ENCODE data around the gene TRPC6. TPM values are rescaled to one million over a fixed set of nuclear protein-coding genes. Genes with fewer than 3 reads are reported as not detected.

Gene TRPC6
- total RNA-seq: not detected in 2 replicates
- long read RNA-seq: 0 reads

DNA sequence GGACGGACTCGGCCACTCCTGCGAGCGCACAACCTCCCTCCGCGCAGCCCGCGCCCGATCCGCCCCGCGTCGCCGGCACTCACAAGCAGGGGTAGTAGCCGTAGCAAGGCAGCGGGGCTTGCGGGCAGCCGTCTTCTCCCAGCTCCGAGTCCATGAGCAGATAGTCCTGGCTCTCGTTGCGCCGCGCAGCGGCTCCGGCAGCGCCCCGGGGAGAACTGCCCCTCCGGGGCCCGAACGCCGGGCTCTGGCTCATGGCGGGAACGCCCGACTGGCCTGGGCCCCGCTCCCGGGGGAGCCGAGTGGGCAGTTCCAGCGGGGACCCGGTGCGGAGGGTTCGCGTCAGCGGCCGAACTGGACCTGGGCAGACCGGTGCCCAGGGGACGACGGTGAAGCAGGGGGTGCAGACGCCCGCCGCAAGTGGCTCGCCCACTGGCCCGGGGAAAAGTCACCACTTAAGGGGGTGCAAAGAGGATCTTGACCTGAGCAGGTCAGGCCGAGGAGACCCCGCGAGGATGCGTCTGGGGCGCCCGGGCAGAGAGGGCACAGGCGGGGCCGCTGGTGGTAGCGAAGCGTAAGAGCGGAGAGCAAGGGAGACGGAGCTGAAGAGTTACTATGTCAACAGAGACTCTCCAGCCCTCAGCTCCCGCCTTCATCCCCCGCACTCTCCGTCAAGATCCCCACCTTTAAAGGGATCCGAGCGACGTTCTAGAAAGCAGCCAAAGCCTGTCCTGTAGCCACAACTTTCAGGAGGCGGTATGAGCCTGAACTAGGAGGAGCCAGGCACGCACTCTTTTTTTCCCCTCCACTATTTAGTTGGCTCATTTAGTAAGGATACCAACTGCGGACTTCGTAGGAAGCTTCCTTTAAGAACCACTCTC is at the start of gene TRPC6:
TSS of gene TRPC6 (minus strand) at position 757 of the 878 bp plus-strand sequence. CDS start at position 253, 504 bp downstream.
- H3K27me3 Mint-ChIP-seq (ENCODE audit: low read depth): peaks cover 79% of the 10 kb centered on the region
- peak; percentile 14 for DNase-seq (ENCODE audit: low read depth, low spot score)
- H3K4me3 Mint-ChIP-seq: peak within 1 kb of the TSS; percentile 85
- H3K27ac Mint-ChIP-seq (ENCODE audit: unreplicated experiment): no peak within 1 kb of the TSS
- H3K9me3 Mint-ChIP-seq: peaks cover 7% of the 10 kb centered on the region
- H3K4me1 Mint-ChIP-seq: peaks cover 11% of the 10 kb centered on the region
- no peak for TF ChIP-seq CTCF (conservative IDR thresholded peaks at IDR 0.05)
- H3K36me3 Mint-ChIP-seq (ENCODE audit: low read depth): peaks cover 5% of the 10 kb centered on the region

DNA sequence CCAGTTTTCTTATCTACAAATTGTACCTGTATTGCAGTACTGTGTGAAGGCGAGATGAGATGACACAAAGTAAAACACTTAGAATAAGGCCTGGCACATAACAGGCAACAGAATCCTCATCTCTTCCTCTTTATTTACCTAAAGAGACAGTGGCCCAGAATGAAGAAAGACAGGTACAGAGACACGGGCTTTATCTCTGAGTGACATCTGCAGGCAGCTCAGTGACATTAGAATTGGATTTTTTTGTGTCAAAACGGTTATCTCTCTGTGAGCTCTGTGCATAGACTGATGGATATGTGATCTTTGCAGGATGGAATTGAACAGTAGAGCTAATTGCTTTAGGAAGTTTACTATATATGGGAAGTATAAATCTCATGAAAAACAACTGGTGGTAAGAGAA is 36.2 kb upstream of the TRPC6 start:
- H3K4me1 Mint-ChIP-seq: no peaks in the 10 kb centered on the region
- H3K4me3 Mint-ChIP-seq: no peak overlapping the region
- H3K9me3 Mint-ChIP-seq: no peaks in the 10 kb centered on the region
- peaks cover 3% of the 10 kb centered on the region for H3K27me3 Mint-ChIP-seq (ENCODE audit: low read depth)
- DNase-seq (ENCODE audit: low read depth, low spot score): no peak
- no peaks in the 10 kb centered on the region for H3K36me3 Mint-ChIP-seq (ENCODE audit: low read depth)
- H3K27ac Mint-ChIP-seq (ENCODE audit: unreplicated experiment): no peak overlapping the region
- TF ChIP-seq CTCF (conservative IDR thresholded peaks at IDR 0.05): no peak

DNA sequence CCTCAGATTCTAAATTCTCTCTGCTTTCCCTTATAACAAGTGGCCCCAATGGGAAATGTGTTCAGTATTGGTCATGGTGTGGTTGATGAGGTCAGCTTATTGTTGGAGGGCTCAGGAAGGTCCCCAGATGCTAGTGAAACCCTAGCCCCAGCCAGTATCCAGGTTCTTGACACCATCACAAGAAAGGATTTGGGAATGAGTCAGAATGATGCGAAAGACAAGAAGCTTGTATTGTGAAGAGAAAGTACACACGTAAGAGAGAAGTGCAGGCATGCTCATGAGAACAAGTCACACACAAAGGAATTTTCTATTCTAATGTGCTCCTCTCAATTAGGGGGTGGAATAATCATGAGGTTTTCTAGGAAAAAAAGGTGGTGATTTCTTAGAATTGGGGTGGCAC is 34.9 kb upstream of the TRPC6 start:
- Mint-ChIP-seq H3K9me3 (no peaks in the 10 kb centered on the region), H3K36me3 (ENCODE audit: low read depth) (no peaks in the 10 kb centered on the region)
- no peak for TF ChIP-seq CTCF (conservative IDR thresholded peaks at IDR 0.05)

DNA sequence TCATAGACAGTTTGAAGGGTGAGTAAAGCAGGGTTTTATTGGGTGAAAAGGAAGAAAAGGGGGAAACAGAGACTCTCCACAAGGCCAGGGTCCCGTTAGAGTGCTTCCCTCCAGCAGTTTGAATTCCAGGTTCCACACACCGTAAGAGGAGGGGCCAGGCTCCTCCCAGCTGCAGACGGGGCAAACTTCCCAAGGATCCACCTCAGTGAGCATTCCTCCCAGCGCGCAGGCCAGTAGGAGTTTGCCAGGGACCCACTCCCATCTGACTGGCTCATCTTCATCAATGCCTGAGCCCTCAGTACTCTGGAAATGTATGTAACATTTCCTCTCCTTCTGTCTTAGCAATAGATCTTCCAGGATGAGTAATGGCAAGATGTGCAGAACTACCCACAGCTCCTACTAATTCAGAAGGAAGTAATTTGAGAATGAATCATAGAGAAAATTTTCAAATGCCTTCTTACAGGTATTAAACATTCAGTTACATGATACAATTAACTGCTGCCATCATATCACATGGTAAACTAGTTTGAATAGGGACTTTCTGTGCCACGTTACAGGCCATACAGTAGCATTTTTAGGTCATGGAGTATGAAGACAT is 34.0 kb upstream of the TRPC6 start:
- no peaks in the 10 kb centered on the region for H3K9me3 Mint-ChIP-seq
- no peaks in the 10 kb centered on the region for H3K27me3 Mint-ChIP-seq (ENCODE audit: low read depth)
- H3K36me3 Mint-ChIP-seq (ENCODE audit: low read depth): no peaks in the 10 kb centered on the region
- no peak for TF ChIP-seq CTCF (conservative IDR thresholded peaks at IDR 0.05)
- no peak overlapping the region for H3K4me3 Mint-ChIP-seq
- no peaks in the 10 kb centered on the region for H3K4me1 Mint-ChIP-seq
- no peak overlapping the region for H3K27ac Mint-ChIP-seq (ENCODE audit: unreplicated experiment)
- no peak for DNase-seq (ENCODE audit: low read depth, low spot score)

More for the DNA sequence above, 34.9 kb upstream of the TRPC6 start:
- no peak for DNase-seq (ENCODE audit: low read depth, low spot score)
- H3K27ac Mint-ChIP-seq (ENCODE audit: unreplicated experiment): no peak overlapping the region
- H3K27me3 Mint-ChIP-seq (ENCODE audit: low read depth): peaks cover 3% of the 10 kb centered on the region
- no peaks in the 10 kb centered on the region for H3K4me1 Mint-ChIP-seq
- H3K4me3 Mint-ChIP-seq: no peak overlapping the region

DNA sequence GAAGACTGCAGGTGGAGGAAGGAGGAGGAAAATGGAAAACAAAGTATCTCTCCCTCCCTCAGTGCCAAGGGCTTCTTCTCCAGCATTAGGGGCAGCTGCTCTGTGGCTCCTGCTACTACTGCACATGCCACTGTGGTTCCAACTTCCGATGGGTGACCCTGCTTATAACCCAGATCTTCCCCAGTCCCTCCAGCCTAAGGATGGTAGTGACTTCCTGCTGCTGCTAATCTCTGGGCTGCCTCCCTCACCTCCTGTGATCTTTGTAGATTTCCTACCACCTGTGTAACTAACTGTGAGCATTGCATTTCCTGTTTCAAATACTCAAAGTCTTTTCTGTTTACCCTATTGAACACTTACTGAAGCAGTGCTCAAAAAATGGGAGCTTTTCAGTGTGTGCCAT is 28.7 kb upstream of the TRPC6 start:
- H3K27me3 Mint-ChIP-seq (ENCODE audit: low read depth): no peaks in the 10 kb centered on the region
- H3K36me3 Mint-ChIP-seq (ENCODE audit: low read depth): no peaks in the 10 kb centered on the region
- TF ChIP-seq CTCF (conservative IDR thresholded peaks at IDR 0.05): no peak
- H3K9me3 Mint-ChIP-seq: no peaks in the 10 kb centered on the region
- DNase-seq (ENCODE audit: low read depth, low spot score): no peak
- no peak overlapping the region for H3K27ac Mint-ChIP-seq (ENCODE audit: unreplicated experiment)
- H3K4me3 Mint-ChIP-seq: no peak overlapping the region
- no peaks in the 10 kb centered on the region for H3K4me1 Mint-ChIP-seq

All from neural crest cell (in vitro differentiated cells).